GM23338 (cell line): Measurements from ENCODE around the gene PCSK6.

Source experiments
- CREB1 ChIP-seq: fragments of 250-450 bp; sonication (Bioruptor Pico); IDR thresholded peaks from 2 replicates; pipeline ENCODE4 v1.5.0; 2020; ENCODE audit warnings: low read depth, mild to moderate bottlenecking, moderate library complexity
- CTCF ChIP-seq, 2 experiments: fragments of 200-600 bp in 1 of 2; sonication (generic) in 1 of 2; conservative IDR thresholded peaks; 2 replicates each; pipeline versions ENCODE4 v1.5.1 to v1.6.1; 2016 to 2017; ENCODE audit warnings: antibody characterized with exemption in 2 of 2, low read depth in 2 of 2, mild to moderate bottlenecking in 2 of 2, moderate library complexity in 1 of 2
- ETS1 ChIP-seq: IDR thresholded peaks from 2 replicates; pipeline ENCODE4 v1.6.1; 2016; ENCODE audit warnings: antibody characterized with exemption
- EZH2 ChIP-seq: fragments of 200-600 bp; sonication (generic); IDR thresholded peaks from one replicate; pipeline ENCODE4 v1.8.0; 2017; ENCODE audit warnings: antibody characterized with exemption, mild to moderate bottlenecking, low read depth; ENCODE audit not compliant: unreplicated experiment
- EZH2phosphoT487 ChIP-seq: fragments of 200-600 bp; sonication (generic); IDR thresholded peaks from one replicate; pipeline ENCODE4 v1.8.1; 2018; ENCODE audit warnings: antibody characterized with exemption; ENCODE audit not compliant: unreplicated experiment
- JUNB ChIP-seq: IDR thresholded peaks from one replicate; pipeline ENCODE4 v1.6.1; 2016; ENCODE audit warnings: antibody characterized with exemption; ENCODE audit not compliant: unreplicated experiment
- NANOG ChIP-seq: IDR thresholded peaks from 2 replicates; pipeline ENCODE4 v1.6.1; 2016; ENCODE audit warnings: antibody characterized with exemption, borderline replicate concordance
- POLR2AphosphoS5 ChIP-seq: IDR thresholded peaks from 2 replicates; pipeline ENCODE4 v1.6.1; 2016; ENCODE audit warnings: antibody characterized with exemption, low read depth
- STAT1 ChIP-seq: IDR thresholded peaks from one replicate; pipeline ENCODE4 v1.6.1; 2016; ENCODE audit warnings: antibody characterized with exemption; ENCODE audit not compliant: unreplicated experiment
- ZNF114 ChIP-seq: fragments of 250-450 bp; sonication (Bioruptor Pico); IDR thresholded peaks from 2 replicates; pipeline ENCODE4 v1.5.0; 2020; ENCODE audit warnings: mild to moderate bottlenecking, moderate library complexity
- ZNF331 ChIP-seq: fragments of 250-450 bp; sonication (Bioruptor Pico); IDR thresholded peaks from 2 replicates; pipeline ENCODE4 v1.5.0; 2020; ENCODE audit warnings: low read depth, mild to moderate bottlenecking, moderate library complexity
- TF ChIP-seq, protein P1 (sequence below): IDR thresholded peaks from one replicate; pipeline ENCODE4 v1.6.1; 2018; ENCODE audit warnings: antibody characterized with exemption; ENCODE audit not compliant: unreplicated experiment

DNA sequence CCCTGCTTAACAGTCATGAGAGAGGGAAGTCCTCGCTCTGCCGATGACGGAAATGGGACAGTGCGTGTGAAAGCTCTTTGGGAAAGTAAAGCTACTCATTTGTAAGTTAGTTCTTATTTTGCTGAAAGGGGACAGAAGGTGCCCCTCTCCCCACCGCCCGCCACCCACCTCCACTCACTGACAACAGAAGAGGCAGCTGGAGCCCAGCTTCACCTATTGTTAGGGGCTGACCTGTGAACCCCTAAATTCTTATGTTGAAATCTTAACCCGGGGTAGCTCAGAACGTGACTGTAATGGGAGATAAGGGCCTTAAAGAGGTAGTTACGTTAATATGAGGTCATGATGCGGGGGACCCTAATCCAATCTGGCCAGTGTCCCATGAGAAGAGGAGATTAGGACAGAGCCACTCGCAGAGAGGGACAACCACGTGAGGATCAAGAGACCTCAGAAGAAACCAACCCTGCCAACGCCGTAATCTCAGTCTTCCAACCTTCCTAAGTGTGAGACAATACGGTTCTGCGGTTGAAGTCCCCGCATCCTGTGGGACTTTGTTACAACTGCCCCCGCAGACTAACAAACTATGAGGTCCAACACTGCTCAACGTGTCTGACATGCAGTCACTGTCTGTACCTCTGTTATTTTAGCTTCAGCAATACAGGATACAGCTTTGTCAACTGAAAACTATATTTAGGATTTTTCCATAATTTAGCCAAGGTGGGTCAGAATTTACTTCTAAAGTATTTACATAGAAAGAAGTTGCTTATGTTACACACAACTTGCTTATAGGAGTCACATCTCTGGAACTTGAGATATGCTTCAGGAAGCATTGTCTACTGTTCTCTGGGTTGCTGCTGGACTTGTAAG lies 51.7 kb downstream of the PCSK6 start:
- TF ChIP-seq EZH2 (no peak), CTCF (conservative IDR thresholded peaks at IDR 0.05; ENCODE audit: low read depth in 2 of 2) (no peak), STAT1 (no peak), EZH2phosphoT487 (no peak), POLR2AphosphoS5 (no peak), JUNB (no peak), CREB1 (CRISPR knock-in tag) (no peak), ETS1 (no peak), ZNF114 (no peak), ZNF331 (CRISPR knock-in tag) (no peak), NANOG (no peak)
- TF ChIP-seq, protein P1, sequence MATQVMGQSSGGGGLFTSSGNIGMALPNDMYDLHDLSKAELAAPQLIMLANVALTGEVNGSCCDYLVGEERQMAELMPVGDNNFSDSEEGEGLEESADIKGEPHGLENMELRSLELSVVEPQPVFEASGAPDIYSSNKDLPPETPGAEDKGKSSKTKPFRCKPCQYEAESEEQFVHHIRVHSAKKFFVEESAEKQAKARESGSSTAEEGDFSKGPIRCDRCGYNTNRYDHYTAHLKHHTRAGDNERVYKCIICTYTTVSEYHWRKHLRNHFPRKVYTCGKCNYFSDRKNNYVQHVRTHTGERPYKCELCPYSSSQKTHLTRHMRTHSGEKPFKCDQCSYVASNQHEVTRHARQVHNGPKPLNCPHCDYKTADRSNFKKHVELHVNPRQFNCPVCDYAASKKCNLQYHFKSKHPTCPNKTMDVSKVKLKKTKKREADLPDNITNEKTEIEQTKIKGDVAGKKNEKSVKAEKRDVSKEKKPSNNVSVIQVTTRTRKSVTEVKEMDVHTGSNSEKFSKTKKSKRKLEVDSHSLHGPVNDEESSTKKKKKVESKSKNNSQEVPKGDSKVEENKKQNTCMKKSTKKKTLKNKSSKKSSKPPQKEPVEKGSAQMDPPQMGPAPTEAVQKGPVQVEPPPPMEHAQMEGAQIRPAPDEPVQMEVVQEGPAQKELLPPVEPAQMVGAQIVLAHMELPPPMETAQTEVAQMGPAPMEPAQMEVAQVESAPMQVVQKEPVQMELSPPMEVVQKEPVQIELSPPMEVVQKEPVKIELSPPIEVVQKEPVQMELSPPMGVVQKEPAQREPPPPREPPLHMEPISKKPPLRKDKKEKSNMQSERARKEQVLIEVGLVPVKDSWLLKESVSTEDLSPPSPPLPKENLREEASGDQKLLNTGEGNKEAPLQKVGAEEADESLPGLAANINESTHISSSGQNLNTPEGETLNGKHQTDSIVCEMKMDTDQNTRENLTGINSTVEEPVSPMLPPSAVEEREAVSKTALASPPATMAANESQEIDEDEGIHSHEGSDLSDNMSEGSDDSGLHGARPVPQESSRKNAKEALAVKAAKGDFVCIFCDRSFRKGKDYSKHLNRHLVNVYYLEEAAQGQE: no peak
